ENCODE measurements around the gene EIF3D.

The EIF3D gene

GRCh38 chr22:36464715-36465231 lies 64.2 kb downstream of the EIF3D start:
- ChIA-PET POLR2A (interaction anchor here (1.1 to 3.2 kb wide), 3 partner anchors 17 to 132 kb away, joined by 3 to 23 read pairs (median 5); partner anchors contain the start of genes MYH9 and TXN2), CTCF (interaction anchor here (0.6 to 1.5 kb wide), 3 partner anchors 9 to 189 kb away, joined by 3 to 6 read pairs (median 3); no protein-coding TSS in a partner anchor)
- Histone ChIP-seq H3K4me3 (ENCODE audit: low read depth, low read length) (no peak overlapping the region), H3K4me1 (ENCODE audit: control insufficient read depth, insufficient read depth, low read length) (peaks cover 21% of the 10 kb centered on the region), H3K9me3 (ENCODE audit: control insufficient read depth, insufficient read depth, low read depth, low read length) (no peaks in the 10 kb centered on the region), H3K27ac (ENCODE audit: extremely low read depth, low read depth, low read length) (peak overlapping the region; percentile 71), H3K36me3 (ENCODE audit: control insufficient read depth in 2 of 2, insufficient read depth in 1 of 2, low read length in 2 of 2) (peaks cover 0 to 36% of the 10 kb centered on the region in 2 experiments; a peak in 2 of 3 replicates)
- no peak for TF ChIP-seq ZNF169 (tag by site-specific recombination; IDR thresholded peaks at IDR 0.05)
- TF ChIP-seq ZNF670 (tag by site-specific recombination; IDR thresholded peaks at IDR 0.05; ENCODE audit: low read depth) = no peak
- TF ChIP-seq ZBTB17 (tag by site-specific recombination; IDR thresholded peaks at IDR 0.05) = no peak
- TF ChIP-seq ZNF561 (tag by site-specific recombination; IDR thresholded peaks at IDR 0.05; ENCODE audit: borderline replicate concordance) = no peak
- TF ChIP-seq, protein P1, sequence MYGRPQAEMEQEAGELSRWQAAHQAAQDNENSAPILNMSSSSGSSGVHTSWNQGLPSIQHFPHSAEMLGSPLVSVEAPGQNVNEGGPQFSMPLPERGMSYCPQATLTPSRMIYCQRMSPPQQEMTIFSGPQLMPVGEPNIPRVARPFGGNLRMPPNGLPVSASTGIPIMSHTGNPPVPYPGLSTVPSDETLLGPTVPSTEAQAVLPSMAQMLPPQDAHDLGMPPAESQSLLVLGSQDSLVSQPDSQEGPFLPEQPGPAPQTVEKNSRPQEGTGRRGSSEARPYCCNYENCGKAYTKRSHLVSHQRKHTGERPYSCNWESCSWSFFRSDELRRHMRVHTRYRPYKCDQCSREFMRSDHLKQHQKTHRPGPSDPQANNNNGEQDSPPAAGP (tag by site-specific recombination; IDR thresholded peaks at IDR 0.05) = no peak
- TF ChIP-seq REPIN1 (tag by site-specific recombination; IDR thresholded peaks at IDR 0.05; ENCODE audit: low read depth) = no peak
- TF ChIP-seq ZNF248 (tag by site-specific recombination; IDR thresholded peaks at IDR 0.05) = no peak
- TF ChIP-seq ZNF785 (tag by site-specific recombination; IDR thresholded peaks at IDR 0.05) = no peak
- no peak for TF ChIP-seq ZNF394 (tag by site-specific recombination; IDR thresholded peaks at IDR 0.05; ENCODE audit: borderline replicate concordance)

DNA sequence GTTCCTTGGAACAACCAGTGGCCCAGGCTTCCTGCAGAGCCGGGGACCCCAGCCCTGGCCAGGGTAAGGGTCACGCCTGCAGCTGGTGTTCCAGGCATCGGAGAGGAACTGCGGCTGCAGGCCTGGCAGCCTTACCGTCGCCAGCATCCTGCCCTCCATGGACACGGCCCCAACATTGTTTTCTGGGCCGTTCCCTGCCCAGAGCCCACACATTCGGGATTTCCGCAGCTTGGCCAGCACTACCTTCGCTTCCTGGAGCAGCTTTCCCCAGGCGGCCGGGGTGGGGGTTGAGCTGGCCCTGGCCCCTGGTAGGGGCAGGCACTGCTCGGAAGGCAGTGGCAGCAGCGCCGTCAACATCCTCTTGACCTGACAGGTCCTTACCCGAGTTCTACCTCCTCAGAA lies 65.2 kb downstream of the EIF3D start:
- no peak overlapping the region for H3K4me3 ChIP-seq (ENCODE audit: low read depth, low read length)
- POLR2A ChIA-PET = interaction anchor here (1.0 to 3.2 kb wide), 5 partner anchors 18 to 131 kb away, joined by 3 to 23 read pairs (median 4); partner anchors contain the start of genes MYH9 and TXN2
- peaks cover 27% of the 10 kb centered on the region for H3K4me1 ChIP-seq (ENCODE audit: control insufficient read depth, insufficient read depth, low read length)
- H3K9me3 ChIP-seq (ENCODE audit: control insufficient read depth, insufficient read depth, low read depth, low read length) = no peaks in the 10 kb centered on the region
- CTCF ChIA-PET = interaction anchor here (1.1 to 1.3 kb wide), 4 partner anchors 100 to 163 kb away, joined by 3 to 4 read pairs (median 4); no protein-coding TSS in a partner anchor
- peaks cover 0 to 31% of the 10 kb centered on the region in 2 experiments; a peak in 2 of 3 replicates for H3K36me3 ChIP-seq (ENCODE audit: control insufficient read depth in 2 of 2, insufficient read depth in 1 of 2, low read length in 2 of 2)
- TF ChIP-seq ZNF341 (tag by site-specific recombination; IDR thresholded peaks at IDR 0.05; ENCODE audit: low read depth) = peak; percentile 30; the same call in 1 of the 2 replicates
- TF ChIP-seq, protein P2, sequence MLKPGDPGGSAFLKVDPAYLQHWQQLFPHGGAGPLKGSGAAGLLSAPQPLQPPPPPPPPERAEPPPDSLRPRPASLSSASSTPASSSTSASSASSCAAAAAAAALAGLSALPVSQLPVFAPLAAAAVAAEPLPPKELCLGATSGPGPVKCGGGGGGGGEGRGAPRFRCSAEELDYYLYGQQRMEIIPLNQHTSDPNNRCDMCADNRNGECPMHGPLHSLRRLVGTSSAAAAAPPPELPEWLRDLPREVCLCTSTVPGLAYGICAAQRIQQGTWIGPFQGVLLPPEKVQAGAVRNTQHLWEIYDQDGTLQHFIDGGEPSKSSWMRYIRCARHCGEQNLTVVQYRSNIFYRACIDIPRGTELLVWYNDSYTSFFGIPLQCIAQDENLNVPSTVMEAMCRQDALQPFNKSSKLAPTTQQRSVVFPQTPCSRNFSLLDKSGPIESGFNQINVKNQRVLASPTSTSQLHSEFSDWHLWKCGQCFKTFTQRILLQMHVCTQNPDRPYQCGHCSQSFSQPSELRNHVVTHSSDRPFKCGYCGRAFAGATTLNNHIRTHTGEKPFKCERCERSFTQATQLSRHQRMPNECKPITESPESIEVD (tag by site-specific recombination; IDR thresholded peaks at IDR 0.05) = no peak
- H3K27ac ChIP-seq (ENCODE audit: extremely low read depth, low read depth, low read length) = no peak overlapping the region

DNA sequence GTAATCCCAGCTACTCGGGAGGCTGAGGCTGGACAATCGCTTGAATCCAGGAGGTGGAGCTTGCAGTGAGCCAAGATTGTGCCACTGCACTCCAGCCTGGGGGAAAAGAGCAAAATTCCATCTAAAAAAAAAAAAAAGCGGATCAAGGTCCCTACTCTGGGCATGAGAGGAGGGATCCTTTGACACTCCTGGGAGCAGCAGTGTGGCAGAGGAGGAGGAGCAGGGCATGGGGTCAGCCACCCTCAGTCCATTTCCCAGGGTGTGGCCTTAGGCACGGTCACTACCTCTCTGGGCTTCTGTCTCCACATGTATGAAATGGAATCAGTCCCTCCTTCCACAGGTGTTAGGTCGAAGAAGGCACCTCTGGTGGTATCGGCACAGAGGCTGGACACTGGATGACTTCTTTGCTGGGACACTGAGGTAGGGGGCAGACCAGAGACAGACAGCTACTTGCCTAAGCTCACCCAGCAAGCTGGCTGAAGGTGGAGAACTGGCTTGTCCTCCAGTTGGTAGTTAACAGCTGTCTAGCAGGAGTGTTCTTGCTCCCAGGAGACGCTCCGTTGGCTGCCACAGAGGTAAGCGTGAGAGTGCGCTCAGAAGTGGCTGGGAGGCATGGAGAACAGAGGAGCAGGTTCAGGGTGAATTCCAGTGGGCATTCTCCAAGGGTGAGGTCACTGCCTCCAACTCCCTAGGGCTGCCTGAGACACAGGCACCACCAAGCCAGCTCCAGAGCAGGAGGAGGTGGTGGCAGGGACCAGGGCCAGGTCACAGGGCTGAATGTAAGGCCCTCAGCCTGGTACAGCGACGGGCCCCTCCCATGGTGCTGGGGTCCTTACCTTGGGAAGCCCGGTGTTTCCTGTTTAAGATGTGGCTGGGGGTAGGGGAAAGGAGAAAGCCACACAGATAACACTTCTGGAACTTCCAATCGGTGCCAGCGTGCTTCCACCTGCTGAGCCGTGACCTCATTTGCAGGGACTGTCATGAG lies 67.0 kb downstream of the EIF3D start:
- ChIA-PET POLR2A (interaction anchor here (1.0 to 2.5 kb wide), 6 partner anchors 9 to 131 kb away, joined by 3 to 14 read pairs (median 4); partner anchors contain the start of gene MYH9), CTCF (interaction anchor here (0.7 to 1.5 kb wide), 5 partner anchors 8 to 184 kb away, joined by 3 to 5 read pairs (median 4); no protein-coding TSS in a partner anchor)
- Histone ChIP-seq H3K4me1 (ENCODE audit: control insufficient read depth, insufficient read depth, low read length) (peaks cover 18% of the 10 kb centered on the region), H3K9me3 (ENCODE audit: control insufficient read depth, insufficient read depth, low read depth, low read length) (no peaks in the 10 kb centered on the region), H3K36me3 (ENCODE audit: control insufficient read depth in 2 of 2, insufficient read depth in 1 of 2, low read length in 2 of 2) (peaks cover 0 to 15% of the 10 kb centered on the region in 2 experiments; a peak in 1 of 3 replicates), H3K27ac (ENCODE audit: extremely low read depth, low read depth, low read length) (peak overlapping the region; percentile 8; the same call in 1 of the 2 replicates), H3K4me3 (ENCODE audit: low read depth, low read length) (no peak overlapping the region)
- TF ChIP-seq ZNF624 (tag by site-specific recombination; IDR thresholded peaks at IDR 0.05) (no peak), BCL11A (tag by site-specific recombination; IDR thresholded peaks at IDR 0.05; ENCODE audit: low read depth) (no peak), ELK4 (IDR thresholded peaks at IDR 0.05; ENCODE audit: borderline replicate concordance, low read depth, low read length) (no peak), SP2 (tag by site-specific recombination; IDR thresholded peaks at IDR 0.05) (no peak), ZNF416 (tag by site-specific recombination; IDR thresholded peaks at IDR 0.05) (no peak), ZNF10 (tag by site-specific recombination; IDR thresholded peaks at IDR 0.05) (no peak), ZNF629 (tag by site-specific recombination; IDR thresholded peaks at IDR 0.05) (peak; percentile 88), ZNF280C (tag by site-specific recombination; IDR thresholded peaks at IDR 0.05) (no peak), ZNF302 (tag by site-specific recombination; IDR thresholded peaks at IDR 0.05; ENCODE audit: low read depth) (no peak)
